ENCODE measurements around the gene ZNF45.
"Not testable (repeated sequence)": the region's sequence is repeated elsewhere in the genome, so short reads cannot be mapped to it uniquely, and the experiment has no call there.

ZNF45 gene

DNA sequence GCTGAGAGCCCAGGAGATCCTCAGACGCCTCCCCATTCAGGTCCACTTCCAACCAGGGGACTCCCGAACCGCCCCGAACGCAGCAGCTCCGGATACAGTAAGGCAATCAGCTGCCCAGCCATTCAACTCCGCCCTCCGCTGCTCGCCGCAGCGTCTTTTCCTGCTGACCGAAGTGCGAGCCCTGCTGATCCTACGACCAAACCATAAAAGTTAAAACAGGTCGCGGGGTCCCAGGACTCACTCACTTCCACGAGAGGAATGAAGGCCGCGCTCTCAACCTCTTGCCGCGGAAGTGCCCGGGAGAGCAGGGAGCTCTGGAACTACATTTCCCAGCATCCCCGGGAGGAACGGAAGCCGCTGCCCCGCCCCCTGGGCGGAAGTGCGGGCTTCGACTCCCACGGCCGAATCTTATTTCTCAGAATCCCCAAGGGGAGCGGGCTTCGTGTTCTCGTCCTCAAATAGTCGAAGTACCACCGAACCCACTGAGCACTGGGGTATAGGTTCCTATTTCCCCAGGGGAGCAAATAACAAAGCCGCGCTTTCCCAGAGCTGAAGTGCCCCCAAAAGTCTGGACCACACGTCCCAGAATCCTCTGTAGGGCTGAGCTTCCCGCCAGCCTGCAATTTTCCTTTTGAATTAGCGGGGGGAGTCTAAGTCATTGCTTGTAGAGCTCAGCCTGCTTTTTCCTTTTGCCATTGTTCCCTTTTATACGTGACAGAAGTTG lies at the start of gene ZNF45:
Gene ZNF45 (minus strand): TSS at position 298 of the 724 bp plus-strand sequence. CDS start 13,097 bp downstream, outside the sequence.
- peak; percentile 87 for FAIRE-seq

GRCh38 chr19:43984687-43985000 lies 49.6 kb upstream of the ZNF45 start:
- no peak for TF ChIP-seq POLR2A (IDR thresholded peaks at IDR 0.05; ENCODE audit: low read depth, low read length)
- FAIRE-seq (no peak), DNase-seq (ENCODE audit: insufficient read length, low spot score) (peak; percentile 7)

More for the DNA sequence above, at the start of gene ZNF45:
- peak; percentile 42; the same call in 1 of the 2 replicates for TF ChIP-seq POLR2A (IDR thresholded peaks at IDR 0.05; ENCODE audit: low read depth, low read length)
- DNase-seq (ENCODE audit: insufficient read length, low spot score) = peak; percentile 88

- no peak for TF ChIP-seq POLR2A (IDR thresholded peaks at IDR 0.05; ENCODE audit: low read depth, low read length)
- peak; percentile 99 for FAIRE-seq
- peak; percentile 93 for DNase-seq (ENCODE audit: insufficient read length, low spot score)
These were observed 49.0 kb upstream of the ZNF45 start, which contains the start of gene ZNF155 for GRCh38 chr19:43983912-43984686. Gene ZNF155, plus strand, starts transcription at chr19:43984188. Its CDS starts 4,356 bp downstream, at chr19:43988544.

DNA sequence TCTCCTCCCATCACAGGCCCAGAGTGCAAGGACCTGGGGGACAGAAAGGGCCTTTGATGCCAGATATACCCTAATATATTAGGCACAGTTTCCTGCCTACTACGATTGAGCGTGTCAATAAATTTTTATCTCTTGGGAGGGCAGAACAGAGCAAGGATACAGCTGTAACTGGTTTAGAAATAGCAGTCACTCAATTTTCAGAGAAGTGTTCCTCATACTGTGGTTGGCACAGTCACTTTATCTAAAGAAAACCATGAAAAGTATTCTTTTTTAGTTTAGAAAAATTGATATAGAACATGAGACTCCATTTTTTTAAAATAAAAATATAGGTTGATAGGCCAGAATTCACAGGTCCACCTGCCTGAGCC lies 48.4 kb upstream of the ZNF45 start:
- DNase-seq (ENCODE audit: insufficient read length, low spot score) (no peak), FAIRE-seq (no peak)
- no peak for TF ChIP-seq POLR2A (IDR thresholded peaks at IDR 0.05; ENCODE audit: low read depth, low read length)

- no peak for FAIRE-seq
- no peak for DNase-seq (ENCODE audit: insufficient read length, low spot score)
These were observed 41.6 kb upstream of the ZNF45 start for GRCh38 chr19:43976732-43977131.

DNA sequence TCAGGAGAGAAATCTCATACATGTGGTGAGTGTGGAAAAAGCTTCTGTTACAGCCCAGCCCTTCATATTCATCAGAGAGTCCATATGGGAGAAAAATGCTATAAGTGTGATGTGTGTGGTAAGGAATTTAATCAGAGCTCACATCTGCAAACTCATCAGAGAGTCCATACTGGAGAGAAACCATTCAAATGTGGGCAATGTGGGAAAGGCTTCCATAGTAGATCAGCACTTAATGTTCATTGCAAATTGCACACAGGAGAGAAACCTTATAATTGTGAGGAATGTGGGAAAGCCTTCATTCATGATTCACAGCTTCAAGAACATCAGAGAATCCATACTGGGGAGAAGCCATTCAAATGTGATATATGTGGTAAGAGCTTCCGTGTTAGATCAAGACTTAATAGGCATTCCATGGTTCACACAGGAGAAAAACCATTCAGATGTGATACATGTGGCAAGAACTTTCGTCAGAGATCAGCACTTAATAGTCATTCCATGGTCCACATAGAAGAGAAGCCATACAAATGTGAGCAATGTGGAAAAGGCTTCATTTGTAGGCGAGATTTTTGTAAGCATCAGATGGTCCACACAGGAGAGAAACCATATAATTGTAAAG lies 31.1 kb upstream of the ZNF45 start:
- no peak for TF ChIP-seq POLR2A (IDR thresholded peaks at IDR 0.05; ENCODE audit: low read depth, low read length)
- no peak for DNase-seq (ENCODE audit: insufficient read length, low spot score)
- FAIRE-seq = no peak

More at GRCh38 chr19:43976732-43977131, 41.6 kb upstream of the ZNF45 start:
- TF ChIP-seq POLR2A (IDR thresholded peaks at IDR 0.05; ENCODE audit: low read depth, low read length) = no peak

DNA sequence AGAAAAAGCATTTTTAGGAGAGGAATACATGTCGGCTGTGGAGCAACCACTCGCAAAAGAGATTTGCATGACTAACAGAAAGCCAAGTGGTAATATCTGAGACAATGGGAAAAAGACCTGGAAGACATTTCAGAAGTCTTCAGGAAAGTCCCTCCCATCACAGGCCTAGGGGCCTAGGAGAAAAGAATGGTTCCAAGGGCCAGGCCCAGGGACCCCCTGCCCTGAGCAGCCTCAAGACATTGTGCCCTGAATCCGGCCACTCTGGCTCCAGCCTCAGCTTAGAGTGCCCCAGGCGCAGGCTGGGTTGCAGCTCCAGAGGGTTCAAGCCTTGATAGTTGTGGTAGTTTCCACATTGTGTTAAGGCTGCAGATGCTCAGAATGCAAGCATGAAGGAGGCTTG lies 25.3 kb upstream of the ZNF45 start:
- no peak for TF ChIP-seq POLR2A (IDR thresholded peaks at IDR 0.05; ENCODE audit: low read depth, low read length)
- FAIRE-seq = no peak

DNA sequence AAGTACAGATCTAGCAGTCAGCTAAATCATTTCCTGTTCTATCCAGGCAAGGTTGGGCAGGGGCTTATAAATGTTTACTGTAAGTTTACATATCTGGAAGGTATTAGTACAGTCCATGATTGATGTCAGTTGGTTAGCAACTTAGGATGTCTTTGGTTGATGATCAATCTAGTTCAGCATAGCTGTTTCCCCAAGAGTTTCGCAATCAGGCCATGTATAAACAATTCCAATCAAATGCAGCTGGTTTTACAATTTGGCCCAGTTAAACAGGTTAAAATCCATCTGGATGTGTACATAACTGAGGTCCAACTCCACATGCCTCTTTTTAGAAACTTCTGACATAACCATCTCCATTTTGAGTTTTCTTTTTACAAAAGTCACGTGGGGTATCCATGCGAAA lies 22.8 kb upstream of the ZNF45 start:
- DNase-seq (ENCODE audit: insufficient read length, low spot score) (no peak), FAIRE-seq (peak; percentile 6)
- TF ChIP-seq POLR2A (IDR thresholded peaks at IDR 0.05; ENCODE audit: low read depth, low read length) = no peak

More for the DNA sequence above, 25.3 kb upstream of the ZNF45 start:
- no peak for DNase-seq (ENCODE audit: insufficient read length, low spot score)

DNA sequence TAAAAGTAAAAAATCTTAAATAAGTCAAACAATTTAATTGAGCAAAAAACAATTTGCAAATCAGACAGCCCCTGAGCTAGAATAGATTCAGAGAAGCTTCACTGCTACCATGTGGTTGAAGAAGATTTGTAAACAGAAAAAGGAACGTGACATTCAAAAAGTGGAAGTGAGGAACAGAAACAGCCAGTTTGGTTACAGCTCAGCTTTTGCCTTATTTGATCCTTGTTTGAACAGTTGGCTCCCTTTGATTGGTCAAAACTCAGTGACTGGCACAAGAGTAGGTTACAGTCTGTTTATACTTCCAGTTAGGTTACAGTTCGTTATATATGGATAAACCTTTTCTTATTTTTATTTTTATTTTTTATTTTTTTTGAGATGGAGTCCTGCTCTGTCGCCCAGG lies 21.7 kb upstream of the ZNF45 start:
- no peak for FAIRE-seq
- DNase-seq (ENCODE audit: insufficient read length, low spot score) = no peak
- TF ChIP-seq POLR2A (IDR thresholded peaks at IDR 0.05; ENCODE audit: low read depth, low read length) = no peak

DNA sequence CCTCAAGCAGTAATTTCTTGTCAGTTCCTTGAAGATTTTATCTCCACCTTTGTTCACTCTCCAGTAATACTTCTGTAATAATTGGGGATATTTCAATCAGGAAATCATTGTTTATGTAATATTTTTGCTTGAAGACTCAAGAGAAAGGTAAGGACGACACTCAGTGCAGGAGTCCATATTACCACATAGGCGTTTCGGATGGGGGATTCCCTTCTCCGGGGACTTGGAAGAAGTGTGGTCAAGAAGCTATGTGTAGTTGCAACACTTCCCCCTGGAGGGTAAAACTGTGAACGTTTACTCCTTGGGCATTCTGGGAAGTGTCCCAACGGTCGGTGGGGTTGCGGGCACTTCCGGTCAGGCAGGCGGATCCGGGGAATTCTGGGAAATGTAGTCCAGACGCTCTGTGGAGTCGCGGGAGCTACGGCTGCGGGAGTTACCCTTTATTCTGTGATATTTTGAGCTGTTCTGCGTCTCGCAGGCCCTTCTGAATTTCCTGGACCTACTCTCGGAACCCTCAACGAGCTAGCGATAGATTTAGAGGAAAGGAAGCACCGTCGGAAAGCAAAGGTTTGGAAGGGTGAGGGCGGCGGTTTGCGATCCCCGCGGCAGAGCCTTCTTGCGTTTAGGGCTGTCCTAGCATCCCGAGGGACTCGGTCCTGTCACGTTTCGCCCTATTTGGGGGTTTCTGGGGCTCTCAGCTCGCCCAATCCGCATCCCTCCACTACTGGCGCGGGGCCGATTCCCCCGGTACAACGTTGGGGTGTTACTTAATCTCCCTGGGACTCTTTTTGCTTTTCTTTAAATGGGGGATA lies 16.0 kb upstream of the ZNF45 start, which contains the start of gene ZNF221:
Gene ZNF221 (plus strand): TSS at position 395 of the 812 bp plus-strand sequence. CDS start 11,499 bp downstream, outside the sequence.
- peak; percentile 99 for FAIRE-seq
- peak; percentile 18; the same call in 1 of the 2 replicates for TF ChIP-seq POLR2A (IDR thresholded peaks at IDR 0.05; ENCODE audit: low read depth, low read length)

DNA sequence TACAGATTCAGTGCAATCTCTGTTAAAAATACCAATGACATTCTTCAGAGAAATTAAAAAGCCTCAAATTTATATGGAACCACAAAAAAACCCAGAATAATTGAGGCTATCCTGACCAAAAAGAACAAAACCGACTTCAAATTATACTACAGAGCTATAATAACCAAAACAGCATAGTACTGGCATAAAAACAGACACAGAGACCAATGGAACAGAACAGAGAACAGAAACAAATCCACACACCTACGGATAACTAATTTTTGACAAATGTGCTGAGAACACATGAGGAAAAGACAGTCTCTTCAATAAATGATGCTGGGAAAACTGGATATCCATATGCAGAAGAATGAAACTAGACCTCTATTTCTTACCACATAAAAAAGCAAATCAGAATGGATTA lies 14.7 kb upstream of the ZNF45 start:
- not testable (repeated sequence) for FAIRE-seq

More for the DNA sequence above, 16.0 kb upstream of the ZNF45 start, which contains the start of gene ZNF221:
- peak; percentile 94 for DNase-seq (ENCODE audit: insufficient read length, low spot score)

DNA sequence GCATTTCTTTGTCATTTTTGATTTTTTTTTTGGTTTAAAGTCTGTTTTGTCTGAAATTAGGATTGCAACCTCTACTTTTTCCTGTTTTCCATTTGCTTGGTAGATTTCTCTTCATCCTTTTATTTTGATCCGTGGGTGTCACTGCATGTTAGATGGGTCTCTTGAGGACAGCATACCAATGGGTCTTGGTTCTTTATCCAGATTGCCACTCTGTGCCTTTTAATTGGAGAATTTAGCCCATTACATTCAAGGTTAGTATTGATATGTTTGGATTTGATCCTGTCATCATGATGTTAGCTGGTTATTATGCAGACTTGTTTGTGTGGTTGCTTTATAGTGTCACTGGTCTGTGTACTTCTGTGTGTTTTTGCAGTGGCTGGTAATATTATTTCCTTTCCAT lies 12.3 kb upstream of the ZNF45 start:
- not testable (repeated sequence) for DNase-seq (ENCODE audit: insufficient read length, low spot score); FAIRE-seq

More for the DNA sequence above, 14.7 kb upstream of the ZNF45 start:
- not testable (repeated sequence) for DNase-seq (ENCODE audit: insufficient read length, low spot score)

GRCh38 chr19:43941209-43941608 lies 6.1 kb upstream of the ZNF45 start:
- DNase-seq (ENCODE audit: insufficient read length, low spot score) (no peak), FAIRE-seq (peak; percentile 48)
- TF ChIP-seq POLR2A (IDR thresholded peaks at IDR 0.05; ENCODE audit: low read depth, low read length) = no peak
